Hepatocyte (in vitro differentiated cells): ENCODE results near the gene ALPK3.

Experiments
- EZH2 ChIP-seq: fragments of 200-600 bp; sonication (generic); IDR thresholded peaks from 2 replicates; pipeline ENCODE4 v1.6.1; 2016; ENCODE audit warnings: antibody characterized with exemption, mild to moderate bottlenecking, borderline replicate concordance
- TF ChIP-seq, protein P1 (sequence below): fragments of 200-600 bp; sonication (generic); IDR thresholded peaks from 2 replicates; pipeline ENCODE4 v1.5.1; 2016; ENCODE audit warnings: antibody characterized with exemption, mild to moderate bottlenecking; ENCODE audit not compliant: poor library complexity

DNA sequence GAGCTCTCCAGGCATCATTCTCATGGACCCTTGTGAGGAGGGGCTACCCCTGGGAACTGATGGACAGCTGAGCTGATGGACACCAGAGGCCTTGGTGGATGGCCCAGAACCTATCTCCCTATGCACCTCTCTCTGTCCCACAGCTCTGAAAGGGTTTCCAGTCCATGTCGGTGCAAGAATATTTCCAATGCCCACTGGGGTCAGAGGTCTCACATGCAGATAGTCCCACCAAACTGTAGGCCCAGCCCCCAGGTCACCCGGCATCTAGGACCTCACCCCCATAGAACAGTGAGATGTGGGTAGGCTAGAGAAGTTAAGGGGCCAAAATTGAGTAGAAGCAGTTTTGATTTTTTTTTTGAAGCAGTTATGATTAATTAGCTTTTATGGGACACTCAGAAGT is 2.6 kb downstream of the ALPK3 start:
- TF ChIP-seq, protein P1, sequence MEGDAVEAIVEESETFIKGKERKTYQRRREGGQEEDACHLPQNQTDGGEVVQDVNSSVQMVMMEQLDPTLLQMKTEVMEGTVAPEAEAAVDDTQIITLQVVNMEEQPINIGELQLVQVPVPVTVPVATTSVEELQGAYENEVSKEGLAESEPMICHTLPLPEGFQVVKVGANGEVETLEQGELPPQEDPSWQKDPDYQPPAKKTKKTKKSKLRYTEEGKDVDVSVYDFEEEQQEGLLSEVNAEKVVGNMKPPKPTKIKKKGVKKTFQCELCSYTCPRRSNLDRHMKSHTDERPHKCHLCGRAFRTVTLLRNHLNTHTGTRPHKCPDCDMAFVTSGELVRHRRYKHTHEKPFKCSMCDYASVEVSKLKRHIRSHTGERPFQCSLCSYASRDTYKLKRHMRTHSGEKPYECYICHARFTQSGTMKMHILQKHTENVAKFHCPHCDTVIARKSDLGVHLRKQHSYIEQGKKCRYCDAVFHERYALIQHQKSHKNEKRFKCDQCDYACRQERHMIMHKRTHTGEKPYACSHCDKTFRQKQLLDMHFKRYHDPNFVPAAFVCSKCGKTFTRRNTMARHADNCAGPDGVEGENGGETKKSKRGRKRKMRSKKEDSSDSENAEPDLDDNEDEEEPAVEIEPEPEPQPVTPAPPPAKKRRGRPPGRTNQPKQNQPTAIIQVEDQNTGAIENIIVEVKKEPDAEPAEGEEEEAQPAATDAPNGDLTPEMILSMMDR, result no peak
- no peak for TF ChIP-seq EZH2
